ENCODE measurements around the gene KRTAP9-8.
"Not testable (repeated sequence)": the region's sequence is repeated elsewhere in the genome, so short reads cannot be mapped to it uniquely, and the experiment has no call there.

KRTAP9-8 gene

DNA sequence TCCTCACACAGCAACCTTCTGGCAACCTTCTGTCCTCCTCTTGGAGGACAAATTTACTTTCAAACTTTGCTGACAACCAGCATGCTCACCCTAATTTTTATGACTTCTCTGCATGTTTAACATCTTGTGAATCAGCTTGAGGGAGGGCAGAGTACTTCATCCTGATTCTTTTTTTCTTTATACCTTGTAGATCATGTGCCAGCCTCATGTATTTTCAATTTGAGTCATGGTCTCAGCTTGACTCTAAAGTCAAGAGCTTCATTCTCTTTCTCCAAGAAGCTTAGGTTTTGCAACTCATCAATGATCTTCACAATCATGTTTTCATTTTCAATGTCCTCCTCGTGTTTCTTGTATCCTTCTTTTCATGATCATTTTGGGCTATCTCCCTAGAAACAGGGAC, 34.1 kb downstream of the KRTAP9-8 start:
- TF ChIP-seq CSDC2 (CRISPR knock-in tag; IDR thresholded peaks at IDR 0.05): no peak
- no peak for ATAC-seq

DNA sequence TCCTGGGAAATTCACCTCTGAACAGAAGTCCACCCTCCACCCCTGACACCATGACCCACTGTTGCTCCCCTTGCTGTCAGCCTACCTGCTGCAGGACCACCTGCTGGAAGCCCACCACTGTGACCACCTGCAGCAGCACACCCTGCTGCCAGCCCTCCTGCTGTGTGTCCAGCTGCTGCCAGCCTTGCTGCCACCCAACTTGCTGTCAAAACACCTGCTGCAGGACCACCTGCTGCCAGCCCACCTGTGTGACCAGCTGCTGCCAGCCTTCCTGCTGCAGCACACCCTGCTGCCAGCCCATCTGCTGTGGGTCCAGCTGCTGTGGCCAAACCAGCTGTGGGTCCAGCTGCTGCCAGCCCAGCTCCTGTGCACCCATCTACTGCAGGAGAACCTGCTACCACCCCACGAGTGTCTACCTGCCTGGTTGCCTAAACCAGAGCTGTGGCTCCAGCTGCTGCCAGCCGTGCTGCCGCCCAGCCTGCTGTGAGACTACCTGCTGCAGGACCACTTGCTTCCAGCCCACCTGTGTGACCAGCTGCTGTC, 37.9 kb downstream of the KRTAP9-8 start, which contains the start of gene KRTAP9-7:
TSS of gene KRTAP9-7 (plus strand) at position 51 of the 543 bp plus-strand sequence. CDS start at position 51, 0 bp downstream.
- not testable (repeated sequence) for ATAC-seq

DNA sequence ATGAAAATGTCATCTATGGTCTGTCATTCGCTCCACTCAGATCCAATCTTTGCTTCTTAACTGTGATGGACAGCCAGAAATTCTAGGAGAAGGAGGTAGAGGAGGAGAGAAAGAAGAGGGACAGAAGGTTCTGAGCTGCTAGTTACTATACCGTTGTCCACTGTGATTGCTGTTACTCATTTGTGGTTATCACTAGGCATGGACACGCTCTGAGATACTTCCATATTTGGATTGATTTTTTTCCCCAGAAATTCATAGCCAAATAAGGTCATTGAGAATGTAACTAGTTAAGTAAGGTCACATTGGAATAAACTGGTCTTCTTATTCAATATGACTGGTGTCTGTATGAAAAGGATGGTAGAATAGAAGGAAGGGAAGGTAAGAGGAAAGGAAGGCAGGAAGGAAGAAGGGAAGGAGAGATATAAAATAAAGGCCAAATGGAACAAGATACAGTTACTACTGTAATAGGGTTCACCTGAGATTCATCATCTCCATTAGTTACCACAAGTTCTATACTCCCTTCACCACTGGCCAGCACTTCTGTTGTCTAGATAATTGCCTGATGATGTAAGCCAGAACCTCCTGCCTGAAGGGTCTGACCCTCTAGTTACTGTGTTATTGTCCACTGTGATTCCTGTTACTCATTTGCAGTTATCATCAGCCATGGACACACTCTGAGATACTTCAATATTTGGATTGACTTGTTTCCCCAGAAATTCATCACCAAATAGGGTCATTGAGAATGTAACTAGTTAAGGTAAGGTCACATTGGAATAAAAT, 40.6 kb downstream of the KRTAP9-8 start:
- no peak for ATAC-seq
- TF ChIP-seq SNAI2 (CRISPR knock-in tag; IDR thresholded peaks at IDR 0.05) (no peak), CREB5 (CRISPR knock-in tag; IDR thresholded peaks at IDR 0.05; ENCODE audit: low read depth) (no peak), ESRRG (CRISPR knock-in tag; IDR thresholded peaks at IDR 0.05) (no peak), OSR1 (CRISPR knock-in tag; IDR thresholded peaks at IDR 0.05) (no peak), ZC3H10 (CRISPR knock-in tag; IDR thresholded peaks at IDR 0.05) (no peak), TOX (CRISPR knock-in tag; IDR thresholded peaks at IDR 0.05; ENCODE audit: borderline replicate concordance) (no peak), PPARA (CRISPR knock-in tag; IDR thresholded peaks at IDR 0.05; ENCODE audit: borderline replicate concordance) (no peak)
- TF ChIP-seq, protein P1, sequence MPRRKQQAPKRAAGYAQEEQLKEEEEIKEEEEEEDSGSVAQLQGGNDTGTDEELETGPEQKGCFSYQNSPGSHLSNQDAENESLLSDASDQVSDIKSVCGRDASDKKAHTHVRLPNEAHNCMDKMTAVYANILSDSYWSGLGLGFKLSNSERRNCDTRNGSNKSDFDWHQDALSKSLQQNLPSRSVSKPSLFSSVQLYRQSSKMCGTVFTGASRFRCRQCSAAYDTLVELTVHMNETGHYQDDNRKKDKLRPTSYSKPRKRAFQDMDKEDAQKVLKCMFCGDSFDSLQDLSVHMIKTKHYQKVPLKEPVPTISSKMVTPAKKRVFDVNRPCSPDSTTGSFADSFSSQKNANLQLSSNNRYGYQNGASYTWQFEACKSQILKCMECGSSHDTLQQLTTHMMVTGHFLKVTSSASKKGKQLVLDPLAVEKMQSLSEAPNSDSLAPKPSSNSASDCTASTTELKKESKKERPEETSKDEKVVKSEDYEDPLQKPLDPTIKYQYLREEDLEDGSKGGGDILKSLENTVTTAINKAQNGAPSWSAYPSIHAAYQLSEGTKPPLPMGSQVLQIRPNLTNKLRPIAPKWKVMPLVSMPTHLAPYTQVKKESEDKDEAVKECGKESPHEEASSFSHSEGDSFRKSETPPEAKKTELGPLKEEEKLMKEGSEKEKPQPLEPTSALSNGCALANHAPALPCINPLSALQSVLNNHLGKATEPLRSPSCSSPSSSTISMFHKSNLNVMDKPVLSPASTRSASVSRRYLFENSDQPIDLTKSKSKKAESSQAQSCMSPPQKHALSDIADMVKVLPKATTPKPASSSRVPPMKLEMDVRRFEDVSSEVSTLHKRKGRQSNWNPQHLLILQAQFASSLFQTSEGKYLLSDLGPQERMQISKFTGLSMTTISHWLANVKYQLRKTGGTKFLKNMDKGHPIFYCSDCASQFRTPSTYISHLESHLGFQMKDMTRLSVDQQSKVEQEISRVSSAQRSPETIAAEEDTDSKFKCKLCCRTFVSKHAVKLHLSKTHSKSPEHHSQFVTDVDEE (CRISPR knock-in tag; IDR thresholded peaks at IDR 0.05): no peak

GRCh38 chr17:41284043-41284442, 46.2 kb downstream of the KRTAP9-8 start:
- TF ChIP-seq ZNF8 (CRISPR knock-in tag; IDR thresholded peaks at IDR 0.05): no peak
- no peak for TF ChIP-seq OSR1 (CRISPR knock-in tag; IDR thresholded peaks at IDR 0.05)
- TF ChIP-seq ZFP3 (CRISPR knock-in tag; IDR thresholded peaks at IDR 0.05): no peak
- TF ChIP-seq, protein P1 (CRISPR knock-in tag; IDR thresholded peaks at IDR 0.05): no peak
- no peak for TF ChIP-seq GLIS3 (CRISPR knock-in tag; IDR thresholded peaks at IDR 0.05)
- TF ChIP-seq PATZ1 (CRISPR knock-in tag; IDR thresholded peaks at IDR 0.05; ENCODE audit: borderline replicate concordance): no peak
- TF ChIP-seq ZC3H10 (CRISPR knock-in tag; IDR thresholded peaks at IDR 0.05): no peak
- no peak for TF ChIP-seq TCF4 (CRISPR knock-in tag; IDR thresholded peaks at IDR 0.05; ENCODE audit: borderline replicate concordance)
- TF ChIP-seq, protein P2, sequence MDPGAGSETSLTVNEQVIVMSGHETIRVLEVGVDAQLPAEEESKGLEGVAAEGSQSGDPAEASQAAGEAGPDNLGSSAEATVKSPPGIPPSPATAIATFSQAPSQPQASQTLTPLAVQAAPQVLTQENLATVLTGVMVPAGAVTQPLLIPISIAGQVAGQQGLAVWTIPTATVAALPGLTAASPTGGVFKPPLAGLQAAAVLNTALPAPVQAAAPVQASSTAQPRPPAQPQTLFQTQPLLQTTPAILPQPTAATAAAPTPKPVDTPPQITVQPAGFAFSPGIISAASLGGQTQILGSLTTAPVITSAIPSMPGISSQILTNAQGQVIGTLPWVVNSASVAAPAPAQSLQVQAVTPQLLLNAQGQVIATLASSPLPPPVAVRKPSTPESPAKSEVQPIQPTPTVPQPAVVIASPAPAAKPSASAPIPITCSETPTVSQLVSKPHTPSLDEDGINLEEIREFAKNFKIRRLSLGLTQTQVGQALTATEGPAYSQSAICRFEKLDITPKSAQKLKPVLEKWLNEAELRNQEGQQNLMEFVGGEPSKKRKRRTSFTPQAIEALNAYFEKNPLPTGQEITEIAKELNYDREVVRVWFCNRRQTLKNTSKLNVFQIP (CRISPR knock-in tag; IDR thresholded peaks at IDR 0.05; ENCODE audit: borderline replicate concordance, low read depth): no peak
- no peak for TF ChIP-seq PPARA (CRISPR knock-in tag; IDR thresholded peaks at IDR 0.05; ENCODE audit: borderline replicate concordance)
- TF ChIP-seq SNAI2 (CRISPR knock-in tag; IDR thresholded peaks at IDR 0.05): no peak
- no peak for TF ChIP-seq ZFP30 (CRISPR knock-in tag; IDR thresholded peaks at IDR 0.05)
- TF ChIP-seq CSRNP3 (CRISPR knock-in tag; IDR thresholded peaks at IDR 0.05): no peak
- no peak for TF ChIP-seq TOX (CRISPR knock-in tag; IDR thresholded peaks at IDR 0.05; ENCODE audit: borderline replicate concordance)
- TF ChIP-seq ZNF70 (CRISPR knock-in tag; IDR thresholded peaks at IDR 0.05): no peak
- no peak for TF ChIP-seq RARB (CRISPR knock-in tag; IDR thresholded peaks at IDR 0.05)
- ATAC-seq: no peak
